ENCODE measurements around the gene SRRM4.

SRRM4 gene

DNA sequence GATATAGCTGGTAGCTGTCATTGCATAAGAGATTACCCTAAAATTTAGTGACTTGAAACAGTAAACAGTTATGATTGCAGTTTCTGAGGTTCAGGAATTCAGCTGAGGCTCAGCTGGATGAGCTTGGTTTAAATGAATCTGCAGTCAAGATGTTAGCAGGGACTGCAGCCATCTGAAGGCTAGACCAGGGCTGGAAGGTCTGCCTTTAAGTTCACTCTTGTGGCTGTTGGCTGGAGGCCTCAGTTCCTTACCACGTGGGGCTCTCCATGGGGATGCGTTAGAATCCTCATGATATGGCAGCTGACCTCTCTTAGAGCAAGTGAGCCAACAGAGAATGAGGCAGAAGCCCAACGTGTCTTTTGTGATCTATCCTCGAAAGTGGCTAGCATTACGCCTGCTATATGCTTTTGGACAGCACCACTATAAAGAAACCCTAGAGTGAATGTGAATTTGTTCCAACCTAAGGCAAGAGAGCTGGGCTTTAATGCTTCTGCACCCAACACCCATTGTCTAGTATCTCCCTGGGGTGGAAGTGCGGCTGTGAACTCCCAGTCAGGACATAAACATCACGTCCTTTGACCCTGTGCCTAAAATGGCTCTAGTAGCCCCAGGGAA is 223.4 kb downstream of the SRRM4 start:
- no peaks in the 10 kb centered on the region for H3K9me2 ChIP-seq (replicated peaks; ENCODE audit: control insufficient read depth, low read length)
- no peaks in the 10 kb centered on the region for H3K9me3 ChIP-seq (ENCODE audit: control insufficient read depth, insufficient read depth, low read length)
- no peaks in the 10 kb centered on the region for H3K27me3 ChIP-seq (ENCODE audit: control insufficient read depth, low read length)
- H3K36me3 ChIP-seq (ENCODE audit: control insufficient read depth, low read length) = no peaks in the 10 kb centered on the region
- no peaks in the 10 kb centered on the region for H3K4me1 ChIP-seq (ENCODE audit: control insufficient read depth, low read length)
- H3K4me2 ChIP-seq (ENCODE audit: low read length) = no peak overlapping the region
- H3K27ac ChIP-seq (ENCODE audit: low read depth, low read length) = no peak overlapping the region
- H3K4me3 ChIP-seq (ENCODE audit: low read length) = no peak overlapping the region
- H3K79me2 ChIP-seq (ENCODE audit: control insufficient read depth, low read length) = no peaks in the 10 kb centered on the region
- no peaks in the 10 kb centered on the region for H3F3A ChIP-seq (ENCODE audit: control insufficient read depth, insufficient read depth)
- H4K20me1 ChIP-seq (ENCODE audit: control insufficient read depth, insufficient read depth, low read depth, low read length) = no peaks in the 10 kb centered on the region
- TF ChIP-seq, protein P1, sequence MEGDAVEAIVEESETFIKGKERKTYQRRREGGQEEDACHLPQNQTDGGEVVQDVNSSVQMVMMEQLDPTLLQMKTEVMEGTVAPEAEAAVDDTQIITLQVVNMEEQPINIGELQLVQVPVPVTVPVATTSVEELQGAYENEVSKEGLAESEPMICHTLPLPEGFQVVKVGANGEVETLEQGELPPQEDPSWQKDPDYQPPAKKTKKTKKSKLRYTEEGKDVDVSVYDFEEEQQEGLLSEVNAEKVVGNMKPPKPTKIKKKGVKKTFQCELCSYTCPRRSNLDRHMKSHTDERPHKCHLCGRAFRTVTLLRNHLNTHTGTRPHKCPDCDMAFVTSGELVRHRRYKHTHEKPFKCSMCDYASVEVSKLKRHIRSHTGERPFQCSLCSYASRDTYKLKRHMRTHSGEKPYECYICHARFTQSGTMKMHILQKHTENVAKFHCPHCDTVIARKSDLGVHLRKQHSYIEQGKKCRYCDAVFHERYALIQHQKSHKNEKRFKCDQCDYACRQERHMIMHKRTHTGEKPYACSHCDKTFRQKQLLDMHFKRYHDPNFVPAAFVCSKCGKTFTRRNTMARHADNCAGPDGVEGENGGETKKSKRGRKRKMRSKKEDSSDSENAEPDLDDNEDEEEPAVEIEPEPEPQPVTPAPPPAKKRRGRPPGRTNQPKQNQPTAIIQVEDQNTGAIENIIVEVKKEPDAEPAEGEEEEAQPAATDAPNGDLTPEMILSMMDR (IDR thresholded peaks at IDR 0.05; ENCODE audit: low read depth, low read length, poor library complexity, severe bottlenecking) = no peak
- no peak for TF ChIP-seq EZH2phosphoT487 (IDR thresholded peaks at IDR 0.05; ENCODE audit: borderline replicate concordance, low read length)

DNA sequence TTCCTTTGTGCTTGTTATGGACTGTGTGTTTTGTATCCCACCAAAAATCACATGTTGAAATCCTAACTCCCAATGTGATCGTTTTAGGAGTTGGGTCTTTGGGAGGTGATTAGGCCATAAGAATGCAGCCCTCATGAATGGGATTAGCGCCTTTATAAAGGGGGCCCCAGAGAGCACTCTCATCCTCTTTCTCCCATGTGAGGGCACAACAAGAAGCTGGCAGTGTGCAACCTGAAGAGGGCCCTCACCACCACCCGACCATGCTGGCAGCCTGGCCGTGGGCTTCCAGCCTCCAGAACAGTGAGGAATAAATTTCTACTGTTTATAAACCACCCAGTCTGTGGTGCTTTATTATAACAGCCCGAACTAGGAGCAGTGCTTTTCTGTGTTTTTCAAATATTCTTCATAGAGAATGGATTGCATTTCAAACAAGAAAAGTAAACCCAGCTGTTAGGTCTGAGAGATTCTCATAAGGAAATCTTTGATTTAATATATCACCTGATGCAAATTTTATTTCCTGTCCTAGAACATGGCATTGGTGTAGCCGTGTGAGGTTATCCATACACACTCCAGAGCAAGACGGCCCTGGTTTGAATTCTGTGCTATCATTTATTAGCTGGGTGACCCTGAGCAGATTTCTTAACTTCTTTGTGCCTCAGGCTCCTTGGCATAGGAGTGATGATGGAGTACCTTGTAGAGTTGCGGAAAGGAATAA is 225.2 kb downstream of the SRRM4 start:
- Histone ChIP-seq H3K9me2 (replicated peaks; ENCODE audit: control insufficient read depth, low read length) (no peaks in the 10 kb centered on the region), H3K9me3 (ENCODE audit: control insufficient read depth, insufficient read depth, low read length) (no peaks in the 10 kb centered on the region), H3K79me2 (ENCODE audit: control insufficient read depth, low read length) (no peaks in the 10 kb centered on the region), H3K36me3 (ENCODE audit: control insufficient read depth, low read length) (no peaks in the 10 kb centered on the region), H3K27me3 (ENCODE audit: control insufficient read depth, low read length) (no peaks in the 10 kb centered on the region), H3F3A (ENCODE audit: control insufficient read depth, insufficient read depth) (no peaks in the 10 kb centered on the region), H3K4me1 (ENCODE audit: control insufficient read depth, low read length) (no peaks in the 10 kb centered on the region), H3K27ac (ENCODE audit: low read depth, low read length) (no peak overlapping the region), H3K4me2 (ENCODE audit: low read length) (no peak overlapping the region), H4K20me1 (ENCODE audit: control insufficient read depth, insufficient read depth, low read depth, low read length) (no peaks in the 10 kb centered on the region), H3K4me3 (ENCODE audit: low read length) (no peak overlapping the region)
- TF ChIP-seq, protein P1 (IDR thresholded peaks at IDR 0.05; ENCODE audit: low read depth, low read length, poor library complexity, severe bottlenecking) = no peak
- no peak for TF ChIP-seq EZH2phosphoT487 (IDR thresholded peaks at IDR 0.05; ENCODE audit: borderline replicate concordance, low read length)

GRCh38 chr12:119207063-119207560 is 225.8 kb downstream of the SRRM4 start:
- H3K9me3 ChIP-seq (ENCODE audit: control insufficient read depth, insufficient read depth, low read length) = no peaks in the 10 kb centered on the region
- no peak overlapping the region for H3K4me2 ChIP-seq (ENCODE audit: low read length)
- TF ChIP-seq EZH2phosphoT487 (IDR thresholded peaks at IDR 0.05; ENCODE audit: borderline replicate concordance, low read length) = no peak
- TF ChIP-seq, protein P1 (IDR thresholded peaks at IDR 0.05; ENCODE audit: low read depth, low read length, poor library complexity, severe bottlenecking) = no peak
- no peaks in the 10 kb centered on the region for H3K36me3 ChIP-seq (ENCODE audit: control insufficient read depth, low read length)
- H4K20me1 ChIP-seq (ENCODE audit: control insufficient read depth, insufficient read depth, low read depth, low read length) = no peaks in the 10 kb centered on the region
- no peak overlapping the region for H3K27ac ChIP-seq (ENCODE audit: low read depth, low read length)
- no peaks in the 10 kb centered on the region for H3K79me2 ChIP-seq (ENCODE audit: control insufficient read depth, low read length)
- H3K27me3 ChIP-seq (ENCODE audit: control insufficient read depth, low read length) = no peaks in the 10 kb centered on the region
- no peak overlapping the region for H3K4me3 ChIP-seq (ENCODE audit: low read length)
- no peaks in the 10 kb centered on the region for H3K4me1 ChIP-seq (ENCODE audit: control insufficient read depth, low read length)
- H3F3A ChIP-seq (ENCODE audit: control insufficient read depth, insufficient read depth) = no peaks in the 10 kb centered on the region
- H3K9me2 ChIP-seq (replicated peaks; ENCODE audit: control insufficient read depth, low read length) = no peaks in the 10 kb centered on the region

All from DOHH2 (cell line).